Measurements from ENCODE around the gene TSHZ1.

DNA sequence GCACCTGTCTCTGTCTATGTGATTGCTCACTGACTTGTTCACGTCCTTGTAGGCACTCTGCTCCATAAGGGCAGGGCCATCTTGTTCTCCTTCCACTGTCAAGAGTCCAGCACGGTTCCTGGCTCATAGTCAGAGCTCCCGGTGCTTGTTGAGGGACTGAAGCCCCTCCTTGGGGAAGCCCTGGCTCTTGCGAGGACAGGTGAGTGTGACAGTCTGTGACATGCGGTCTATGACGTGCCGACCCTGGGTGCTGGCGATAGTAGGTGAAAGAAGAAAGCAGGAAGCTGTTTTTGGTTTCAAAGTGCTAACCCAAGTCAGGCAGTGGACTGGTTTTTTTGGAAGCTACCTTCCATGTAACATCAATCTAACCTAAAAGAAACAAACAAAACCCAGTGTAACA is 18.8 kb downstream of the TSHZ1 start:
- no peak for TF ChIP-seq POLR2A (IDR thresholded peaks at IDR 0.05)
- TF ChIP-seq, protein P1, sequence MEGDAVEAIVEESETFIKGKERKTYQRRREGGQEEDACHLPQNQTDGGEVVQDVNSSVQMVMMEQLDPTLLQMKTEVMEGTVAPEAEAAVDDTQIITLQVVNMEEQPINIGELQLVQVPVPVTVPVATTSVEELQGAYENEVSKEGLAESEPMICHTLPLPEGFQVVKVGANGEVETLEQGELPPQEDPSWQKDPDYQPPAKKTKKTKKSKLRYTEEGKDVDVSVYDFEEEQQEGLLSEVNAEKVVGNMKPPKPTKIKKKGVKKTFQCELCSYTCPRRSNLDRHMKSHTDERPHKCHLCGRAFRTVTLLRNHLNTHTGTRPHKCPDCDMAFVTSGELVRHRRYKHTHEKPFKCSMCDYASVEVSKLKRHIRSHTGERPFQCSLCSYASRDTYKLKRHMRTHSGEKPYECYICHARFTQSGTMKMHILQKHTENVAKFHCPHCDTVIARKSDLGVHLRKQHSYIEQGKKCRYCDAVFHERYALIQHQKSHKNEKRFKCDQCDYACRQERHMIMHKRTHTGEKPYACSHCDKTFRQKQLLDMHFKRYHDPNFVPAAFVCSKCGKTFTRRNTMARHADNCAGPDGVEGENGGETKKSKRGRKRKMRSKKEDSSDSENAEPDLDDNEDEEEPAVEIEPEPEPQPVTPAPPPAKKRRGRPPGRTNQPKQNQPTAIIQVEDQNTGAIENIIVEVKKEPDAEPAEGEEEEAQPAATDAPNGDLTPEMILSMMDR (IDR thresholded peaks at IDR 0.05) = no peak

Measured in esophagus squamous epithelium (tissue), 4 donors.